GM12801 (cell line): ENCODE measurements around the gene BCOR.

Experiments
- TF ChIP-seq, protein P1 (sequence below): IDR thresholded peaks from one replicate; pipeline ENCODE4 v1.5.1; 2011; ENCODE audit warnings: control low read depth; ENCODE audit not compliant: insufficient read length; ENCODE audit errors: extremely low read depth

The BCOR gene

DNA sequence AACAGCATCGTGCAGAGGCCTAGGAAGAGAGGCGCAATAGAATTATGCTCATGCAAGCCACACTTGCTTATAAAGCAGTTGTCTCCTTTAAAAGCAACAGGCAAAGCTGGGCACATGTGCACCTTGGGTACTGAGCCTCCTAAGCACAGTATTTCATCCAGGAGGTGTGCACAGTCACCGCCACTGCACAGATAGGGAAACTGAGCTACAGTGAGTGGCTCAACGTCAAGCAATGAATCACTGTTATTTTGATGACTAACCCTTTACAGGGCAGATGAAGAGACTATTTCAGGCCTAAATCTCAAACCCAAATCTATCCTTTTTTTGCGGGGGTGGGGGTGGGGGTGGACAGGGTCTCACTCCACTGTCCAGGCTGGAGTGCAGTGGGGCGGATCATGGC is 42.3 kb downstream of the BCOR start:
- TF ChIP-seq, protein P1, sequence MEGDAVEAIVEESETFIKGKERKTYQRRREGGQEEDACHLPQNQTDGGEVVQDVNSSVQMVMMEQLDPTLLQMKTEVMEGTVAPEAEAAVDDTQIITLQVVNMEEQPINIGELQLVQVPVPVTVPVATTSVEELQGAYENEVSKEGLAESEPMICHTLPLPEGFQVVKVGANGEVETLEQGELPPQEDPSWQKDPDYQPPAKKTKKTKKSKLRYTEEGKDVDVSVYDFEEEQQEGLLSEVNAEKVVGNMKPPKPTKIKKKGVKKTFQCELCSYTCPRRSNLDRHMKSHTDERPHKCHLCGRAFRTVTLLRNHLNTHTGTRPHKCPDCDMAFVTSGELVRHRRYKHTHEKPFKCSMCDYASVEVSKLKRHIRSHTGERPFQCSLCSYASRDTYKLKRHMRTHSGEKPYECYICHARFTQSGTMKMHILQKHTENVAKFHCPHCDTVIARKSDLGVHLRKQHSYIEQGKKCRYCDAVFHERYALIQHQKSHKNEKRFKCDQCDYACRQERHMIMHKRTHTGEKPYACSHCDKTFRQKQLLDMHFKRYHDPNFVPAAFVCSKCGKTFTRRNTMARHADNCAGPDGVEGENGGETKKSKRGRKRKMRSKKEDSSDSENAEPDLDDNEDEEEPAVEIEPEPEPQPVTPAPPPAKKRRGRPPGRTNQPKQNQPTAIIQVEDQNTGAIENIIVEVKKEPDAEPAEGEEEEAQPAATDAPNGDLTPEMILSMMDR, result no peak

DNA sequence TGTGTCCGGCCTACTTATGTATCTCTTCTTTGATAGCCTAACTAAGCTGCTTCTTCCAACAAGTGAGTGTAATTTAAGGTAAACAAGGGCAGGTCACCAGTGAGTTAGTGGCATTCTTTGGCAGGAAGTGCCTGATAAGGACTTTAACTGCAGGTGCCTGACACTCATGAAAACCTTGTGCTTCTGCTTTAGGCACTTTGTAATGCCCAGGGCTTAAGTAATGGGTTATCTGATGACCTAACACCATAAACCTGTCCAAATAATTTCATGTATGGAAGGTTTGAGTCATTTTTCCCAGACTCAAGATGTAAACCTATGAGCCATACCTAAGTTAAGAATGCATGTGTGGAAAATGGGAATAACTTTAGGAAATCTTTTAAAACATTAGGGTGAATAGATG is 43.0 kb downstream of the BCOR start:
- TF ChIP-seq, protein P1, result no peak

GRCh38 chrX:40050532-40050931 is 47.2 kb downstream of the BCOR start:
- TF ChIP-seq, protein P1, result no peak

DNA sequence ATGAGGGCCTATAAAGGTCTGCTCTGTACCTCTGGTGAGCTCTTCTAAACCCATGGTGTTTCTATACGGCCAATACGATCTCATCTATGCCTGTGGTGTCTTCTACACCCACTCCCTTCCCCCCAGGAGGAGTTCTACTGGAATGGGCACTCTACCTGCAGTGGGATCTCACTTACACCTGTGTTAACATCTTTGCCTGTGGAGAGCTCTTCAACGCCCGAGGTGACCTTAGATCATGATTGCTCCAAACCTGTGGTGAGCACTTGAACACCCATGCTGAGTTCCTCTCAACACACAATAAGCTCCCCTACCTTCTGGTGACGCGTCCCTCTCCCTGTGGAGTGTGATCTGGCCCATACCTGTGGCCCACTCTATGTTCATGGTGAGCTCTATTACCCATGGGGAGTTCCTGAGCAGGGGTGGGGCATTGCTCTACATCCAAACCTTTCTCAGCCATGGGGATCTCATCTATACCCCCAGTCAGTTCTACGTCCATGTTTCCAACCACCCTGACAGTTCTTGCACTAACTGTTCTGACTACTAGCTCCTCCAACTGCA is 48.6 kb downstream of the BCOR start:
- TF ChIP-seq, protein P1, result no peak

GRCh38 chrX:40047485-40047884 is 50.3 kb downstream of the BCOR start:
- TF ChIP-seq, protein P1, result no peak

GRCh38 chrX:40043895-40044294 is 53.9 kb downstream of the BCOR start:
- TF ChIP-seq, protein P1, result no peak

GRCh38 chrX:40041915-40042314 is 55.8 kb downstream of the BCOR start:
- TF ChIP-seq, protein P1, result no peak
